NCI-H1417 treated with DMSO at 0.1 percent for 48 hours (cell line): ENCODE results near the gene SAMD14.

ENCODE experiments used
- DNase-seq: peaks from one replicate; lab custom pipeline; 2025; lab: John Stamatoyannopoulos, UW

Gene SAMD14

DNA sequence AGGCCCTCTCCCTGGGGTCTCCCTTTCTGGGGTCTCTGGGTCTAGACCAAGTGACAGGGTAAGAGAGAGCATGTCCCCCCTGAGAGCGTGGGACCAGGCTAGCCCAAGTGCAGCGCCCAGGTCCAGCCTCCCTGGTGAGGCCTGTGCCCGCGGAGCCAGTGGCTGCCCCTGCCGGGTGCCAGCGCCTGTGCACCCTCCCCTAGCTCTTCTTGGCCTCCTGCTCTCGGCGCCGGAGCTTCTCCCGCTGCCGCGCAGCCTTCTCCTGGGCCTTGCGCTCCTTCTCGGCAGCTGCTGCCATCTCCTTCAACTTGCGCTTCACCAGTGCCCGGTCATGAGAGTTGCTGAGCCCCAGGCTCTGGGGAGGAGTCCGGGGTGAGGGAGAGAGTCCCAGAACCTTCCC lies 17.3 kb downstream of the SAMD14 start:
- no peak for DNase-seq

- no peak for DNase-seq
Measured at GRCh38 chr17:50111673-50112655, 18.0 kb downstream of the SAMD14 start.

DNA sequence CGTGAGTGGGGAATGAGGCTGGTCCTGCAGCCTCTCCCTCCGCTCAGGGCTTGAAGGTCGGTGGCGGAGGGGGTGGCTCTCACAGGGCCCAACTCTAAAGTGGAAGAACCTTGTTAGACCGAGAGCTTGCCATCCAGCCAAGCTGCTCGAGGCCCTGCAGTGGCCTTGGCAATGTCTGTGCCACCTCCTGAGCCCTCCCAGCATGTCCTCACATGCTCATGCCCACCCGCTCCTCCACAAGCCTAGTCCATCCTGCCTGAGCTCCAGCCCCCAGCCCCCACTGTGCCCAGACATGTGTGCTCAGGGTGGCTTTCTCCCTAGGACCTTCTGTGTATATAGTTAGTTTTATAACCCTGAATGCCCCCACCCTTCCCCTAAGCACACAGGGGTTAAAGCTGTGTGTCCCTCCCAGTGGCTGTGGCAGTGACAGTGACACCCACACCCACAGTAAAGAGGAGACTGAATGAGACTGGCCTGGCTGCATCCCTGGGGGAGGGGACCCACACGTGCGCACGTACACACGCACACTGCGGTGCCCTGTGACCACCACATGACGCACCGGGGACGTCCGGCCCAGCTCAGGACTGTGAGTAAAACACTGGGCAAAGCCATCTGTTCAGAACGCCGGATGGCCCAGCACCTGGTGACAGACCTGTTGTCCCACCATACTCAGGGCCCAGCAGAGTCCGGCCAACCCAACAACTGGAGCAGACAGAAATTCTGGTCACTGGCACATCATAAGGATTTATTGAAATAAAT lies 19.2 kb downstream of the SAMD14 start:
- DNase-seq = no peak

DNA sequence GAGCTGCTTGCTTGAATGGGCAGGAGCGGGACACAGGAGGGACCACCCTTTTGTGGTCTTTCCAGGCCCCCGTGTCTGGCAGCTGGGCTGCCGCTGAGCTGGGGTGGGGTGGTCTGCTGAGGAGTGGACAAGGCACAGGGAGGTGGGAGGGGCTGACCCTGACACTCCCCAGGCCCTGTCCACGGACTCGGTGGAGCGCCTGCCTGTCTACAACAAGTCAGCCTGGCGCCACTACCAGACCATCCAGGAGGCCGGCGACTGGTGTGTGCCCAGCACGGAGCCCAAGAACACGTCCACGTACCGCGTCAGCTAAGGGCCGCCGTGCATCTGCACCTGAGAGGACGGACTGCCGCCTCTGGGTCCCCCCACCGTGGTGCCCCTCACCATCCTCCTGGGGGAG lies 20.2 kb downstream of the SAMD14 start:
- no peak for DNase-seq

DNA sequence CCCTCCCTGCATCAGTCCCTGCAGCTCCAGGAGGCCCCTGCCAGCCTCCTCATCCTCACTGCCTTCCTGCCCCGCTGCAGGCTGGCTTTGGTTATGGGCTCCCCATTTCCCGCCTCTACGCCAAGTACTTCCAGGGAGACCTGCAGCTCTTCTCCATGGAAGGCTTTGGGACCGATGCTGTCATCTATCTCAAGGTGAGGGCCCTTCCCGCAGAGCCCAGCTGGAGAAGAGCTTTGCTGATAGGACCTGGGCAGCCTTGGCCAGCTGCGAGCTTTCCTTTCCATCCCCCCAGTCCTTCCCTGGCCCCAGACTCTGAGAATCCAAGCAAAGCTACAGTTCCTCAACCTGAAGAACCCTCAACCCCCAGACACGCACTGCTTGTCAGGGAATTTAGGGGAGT lies 20.8 kb downstream of the SAMD14 start:
- DNase-seq = no peak

- DNase-seq = no peak
Measured at GRCh38 chr17:50108556-50108955, 21.4 kb downstream of the SAMD14 start.

DNA sequence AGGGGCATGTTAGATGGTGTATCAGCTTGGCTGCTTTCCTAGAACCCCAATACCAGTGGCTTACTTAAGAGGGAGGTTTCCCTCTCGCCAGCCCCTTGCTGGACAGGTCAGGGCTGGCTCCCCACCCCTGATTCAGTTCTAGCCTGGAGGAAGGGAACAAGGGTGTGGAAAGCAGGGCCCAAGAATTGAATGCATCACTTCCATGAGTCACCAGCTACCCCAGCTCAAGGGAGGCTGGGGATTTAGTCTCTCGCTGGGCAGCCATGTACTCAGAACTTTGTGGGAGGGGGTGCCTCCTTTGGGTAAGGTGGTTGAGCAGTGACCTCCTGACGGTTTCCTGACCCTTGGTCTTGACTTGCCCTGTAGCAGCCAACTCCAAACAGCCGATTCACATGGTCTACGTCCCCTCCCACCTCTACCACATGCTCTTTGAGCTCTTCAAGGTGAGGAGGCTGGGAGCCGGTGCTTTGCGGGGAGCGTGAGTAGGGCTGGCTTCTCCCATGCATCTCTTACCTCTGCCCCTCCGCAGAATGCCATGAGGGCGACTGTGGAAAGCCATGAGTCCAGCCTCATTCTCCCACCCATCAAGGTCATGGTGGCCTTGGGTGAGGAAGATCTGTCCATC lies 22.1 kb downstream of the SAMD14 start:
- DNase-seq = no peak

DNA sequence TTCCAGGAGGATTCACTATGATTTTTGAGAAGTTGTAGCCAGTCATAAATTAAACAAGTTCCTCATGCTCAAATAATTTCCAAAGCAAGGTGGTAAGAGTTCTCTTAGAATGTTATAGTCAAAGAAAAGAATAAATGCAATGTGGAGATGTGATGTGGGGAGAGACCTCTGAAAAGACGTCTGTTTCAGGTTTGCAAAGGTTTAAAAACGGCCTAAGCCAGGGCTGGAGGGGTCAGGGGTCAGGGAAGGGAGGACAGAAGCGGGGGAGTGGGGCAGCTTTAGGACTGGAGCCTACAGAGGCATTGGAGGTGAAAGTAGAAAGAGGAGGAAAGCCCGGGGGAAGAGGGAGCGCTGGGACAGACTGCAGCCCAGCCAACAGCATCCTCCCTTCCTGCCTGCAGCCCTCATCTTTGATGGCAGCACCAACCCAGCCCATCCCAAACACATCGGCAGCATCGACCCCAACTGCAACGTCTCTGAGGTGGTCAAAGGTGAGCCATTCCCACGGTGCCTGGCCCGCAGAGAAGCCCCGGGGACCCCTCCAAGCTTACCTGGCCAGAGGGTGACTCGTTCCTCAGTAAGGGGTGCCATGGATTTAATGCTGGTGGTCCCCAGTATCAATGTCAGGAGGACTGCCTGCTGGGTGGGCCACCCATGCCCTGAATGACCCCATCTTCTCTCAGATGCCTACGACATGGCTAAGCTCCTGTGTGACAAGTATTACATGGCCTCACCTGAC lies 23.4 kb downstream of the SAMD14 start:
- no peak for DNase-seq

DNA sequence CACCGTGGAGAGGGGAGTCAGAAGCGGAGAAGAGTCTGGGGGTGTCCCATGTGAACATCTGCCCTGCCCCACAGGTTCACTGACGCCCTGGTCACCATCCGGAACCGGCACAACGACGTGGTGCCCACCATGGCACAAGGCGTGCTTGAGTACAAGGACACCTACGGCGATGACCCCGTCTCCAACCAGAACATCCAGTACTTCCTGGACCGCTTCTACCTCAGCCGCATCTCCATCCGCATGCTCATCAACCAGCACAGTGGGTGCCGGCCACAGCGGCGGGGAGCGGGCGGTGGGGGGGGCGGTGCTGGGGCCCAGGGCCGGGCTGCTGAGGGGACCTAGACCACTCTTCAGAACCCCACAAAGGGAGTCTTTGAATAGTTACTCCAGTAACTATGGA lies 24.1 kb downstream of the SAMD14 start:
- no peak for DNase-seq

DNA sequence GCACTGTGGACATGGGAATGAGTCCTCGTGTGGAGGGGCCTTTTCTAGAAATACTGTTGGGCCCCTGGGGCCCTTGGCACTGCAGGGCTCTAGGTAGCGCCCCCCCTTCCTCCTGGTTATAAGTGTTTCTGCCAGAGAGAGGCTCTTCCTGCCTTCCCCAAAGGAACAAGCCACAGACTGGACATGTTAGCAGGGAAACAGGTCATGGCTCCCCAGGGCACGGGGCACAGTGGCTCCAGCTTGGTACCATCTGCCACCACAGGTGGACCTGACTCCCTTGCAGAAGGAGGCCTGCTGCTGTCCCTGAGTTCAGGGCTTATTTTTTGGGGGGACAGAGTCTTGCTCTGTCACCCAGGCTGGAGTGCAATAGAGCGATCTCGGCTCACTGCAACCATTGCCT lies 26.0 kb downstream of the SAMD14 start:
- DNase-seq = no peak

- DNase-seq = no peak
Measured at GRCh38 chr17:50103252-50103651, 26.7 kb downstream of the SAMD14 start.

DNA sequence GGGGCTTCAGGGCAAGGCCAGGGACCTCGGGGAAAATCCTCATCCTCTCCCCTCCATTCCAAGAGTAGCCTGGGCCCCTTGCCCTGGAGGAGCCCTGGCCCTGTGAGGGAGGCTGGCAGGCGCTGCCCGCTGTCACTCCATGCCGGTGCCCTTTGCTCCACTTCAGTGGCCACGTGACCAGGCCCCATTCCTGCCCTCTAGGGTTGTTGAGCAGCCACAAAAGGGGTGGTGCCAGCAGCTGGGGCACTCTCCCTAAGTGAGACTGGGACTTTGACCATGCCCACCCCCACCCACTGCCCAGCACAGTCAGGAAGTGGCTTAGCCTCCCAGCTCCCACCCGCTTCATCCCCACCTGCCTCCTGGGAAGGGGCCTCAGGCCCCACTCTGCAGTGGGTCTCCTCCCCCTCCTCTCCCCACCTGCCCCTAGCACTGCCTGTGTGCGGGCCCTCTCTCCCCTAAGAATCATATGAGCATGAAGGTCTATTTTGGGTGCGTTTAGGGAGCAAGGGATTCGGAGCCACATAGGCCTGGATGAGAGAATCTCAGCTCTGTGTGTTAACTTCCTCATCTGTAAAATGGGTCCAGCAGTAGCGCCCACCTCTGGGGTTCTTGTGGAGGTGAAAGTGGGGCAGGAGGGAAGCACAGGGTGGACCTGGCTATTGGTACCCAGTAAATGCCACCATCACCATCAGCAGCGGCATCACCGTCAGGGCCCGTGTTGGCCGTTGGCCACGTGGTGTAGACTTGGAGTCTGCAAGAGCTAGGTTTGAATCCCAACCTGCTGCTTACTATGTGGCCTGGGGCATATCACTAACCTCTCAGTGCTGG lies 27.6 kb downstream of the SAMD14 start:
- no peak for DNase-seq

DNA sequence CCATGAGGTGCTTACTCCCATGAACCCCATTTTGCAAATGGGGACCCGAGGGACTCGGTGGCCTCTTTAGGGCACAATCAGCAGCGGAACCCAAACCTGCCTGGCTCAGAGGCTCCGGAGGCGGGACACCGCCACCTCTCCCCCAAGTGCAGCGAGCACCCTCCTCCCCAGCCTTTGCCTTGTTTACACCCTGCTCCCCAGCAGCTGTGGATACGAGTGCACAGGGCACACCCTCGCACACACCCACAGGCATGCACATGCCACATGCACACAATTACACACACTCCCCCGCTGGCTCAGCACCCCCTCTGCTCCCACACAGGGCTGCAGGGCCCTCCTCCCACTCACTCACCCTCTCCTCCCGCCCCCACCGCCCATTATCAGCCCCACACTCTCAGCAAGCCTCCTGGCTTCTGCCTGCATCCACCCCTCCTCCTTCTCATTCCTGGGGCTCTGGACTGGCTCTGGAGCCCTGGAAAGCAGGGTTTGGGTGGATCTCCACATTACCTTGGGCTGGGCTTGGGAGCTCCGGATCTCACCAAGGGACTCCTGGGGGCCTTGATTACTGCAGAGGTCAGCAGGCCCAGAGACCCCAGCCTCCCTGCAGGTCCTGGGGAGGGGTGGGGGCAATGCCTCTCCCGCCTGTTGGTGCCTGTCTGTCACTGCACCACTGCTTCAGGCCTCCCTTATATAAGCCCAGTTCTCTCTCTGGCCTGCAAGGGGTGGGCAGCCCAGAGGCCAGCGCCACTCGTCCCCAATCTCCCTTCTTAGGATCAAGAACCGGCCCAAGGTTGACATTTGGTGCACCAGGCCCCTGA lies 28.4 kb downstream of the SAMD14 start:
- no peak for DNase-seq

GRCh38 chr17:50100921-50101345 lies 29.0 kb downstream of the SAMD14 start:
- no peak for DNase-seq

DNA sequence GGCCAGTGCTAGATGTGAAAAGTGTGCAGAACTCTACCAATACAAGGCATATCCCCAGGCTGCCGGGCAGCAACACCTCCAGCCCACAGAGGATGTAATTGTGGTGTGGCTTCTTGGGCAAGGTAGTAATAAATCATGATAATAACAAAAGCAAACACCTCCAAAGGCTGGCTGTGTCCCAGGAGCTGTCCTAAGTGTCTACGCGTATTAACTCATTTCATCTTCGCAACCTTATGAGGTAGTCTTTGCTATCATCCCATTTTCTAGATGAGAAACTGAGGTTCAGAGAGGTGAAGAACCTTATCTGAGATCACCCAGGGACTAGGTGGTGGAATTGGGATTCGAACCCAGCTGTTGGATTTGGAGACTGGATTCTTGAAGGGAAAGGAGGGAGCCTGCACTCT lies 29.5 kb downstream of the SAMD14 start:
- no peak for DNase-seq

DNA sequence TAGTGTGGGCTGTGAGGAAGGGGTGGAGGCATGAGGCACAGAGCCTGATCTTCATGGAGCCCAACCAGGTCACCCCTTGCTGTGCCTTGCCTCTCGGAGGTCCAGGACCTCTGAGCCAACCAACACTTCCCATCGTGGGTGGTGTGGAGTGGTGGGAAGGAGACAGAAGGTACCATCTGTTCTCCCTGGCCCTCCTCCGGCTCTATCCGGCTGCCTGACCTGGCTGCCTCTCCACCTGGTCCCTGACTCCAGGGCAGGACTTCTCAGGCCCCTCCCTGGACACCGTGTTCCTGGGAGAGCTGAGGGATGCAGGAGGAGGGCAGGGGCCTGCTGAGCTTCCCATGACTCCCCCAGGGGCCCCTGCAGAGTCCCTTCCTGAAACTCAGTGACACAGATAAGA lies 31.0 kb downstream of the SAMD14 start:
- DNase-seq = no peak

GRCh38 chr17:50098583-50098982 lies 31.4 kb downstream of the SAMD14 start:
- no peak for DNase-seq

- no peak for DNase-seq
Measured at GRCh38 chr17:50097926-50098325, 32.0 kb downstream of the SAMD14 start.

DNA sequence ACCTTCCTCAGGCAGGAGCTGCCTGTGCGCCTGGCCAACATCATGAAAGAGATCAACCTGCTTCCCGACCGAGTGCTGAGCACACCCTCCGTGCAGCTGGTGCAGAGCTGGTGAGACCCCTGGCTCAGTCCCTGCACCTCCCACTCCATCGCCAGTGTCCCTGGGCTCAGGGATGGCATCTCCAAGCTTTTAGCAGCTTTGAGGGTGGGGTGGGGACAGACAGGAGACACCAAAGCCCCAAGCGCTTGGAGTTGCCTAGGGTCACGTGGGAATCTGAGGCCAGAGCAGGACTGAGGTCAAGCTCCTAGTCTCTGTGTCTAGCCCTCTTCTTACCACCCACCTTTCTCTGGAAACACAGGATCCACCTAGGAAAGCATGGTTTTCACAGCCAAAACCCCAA lies 32.5 kb downstream of the SAMD14 start:
- DNase-seq = no peak

DNA sequence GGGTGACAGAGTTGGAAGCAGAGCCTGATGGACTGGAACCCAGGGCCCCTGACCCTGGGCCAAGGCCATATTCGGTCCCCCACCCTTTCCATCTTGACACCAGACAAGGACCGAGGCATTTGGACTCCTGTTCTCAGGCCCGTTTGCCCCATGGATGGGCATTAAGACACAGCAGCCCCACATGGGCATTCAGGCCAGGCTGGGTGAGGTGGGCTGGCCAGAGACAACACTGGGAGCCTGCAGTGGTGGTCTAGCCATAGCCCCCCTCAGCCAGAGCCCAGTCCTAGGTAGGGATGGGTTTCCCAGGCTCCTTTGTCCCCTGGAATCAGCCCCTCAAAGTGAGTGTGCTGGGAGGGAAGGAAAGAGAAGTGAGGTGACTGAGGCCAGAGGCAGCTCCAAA lies 33.2 kb downstream of the SAMD14 start:
- no peak for DNase-seq
